COLO668 (cell line): ENCODE data around the gene CELSR2.

ENCODE experiments used
- DNase-seq: peaks from one replicate; lab custom pipeline; 2025; ENCODE audit not compliant: unreplicated experiment; lab: John Stamatoyannopoulos, UW

Gene CELSR2

DNA sequence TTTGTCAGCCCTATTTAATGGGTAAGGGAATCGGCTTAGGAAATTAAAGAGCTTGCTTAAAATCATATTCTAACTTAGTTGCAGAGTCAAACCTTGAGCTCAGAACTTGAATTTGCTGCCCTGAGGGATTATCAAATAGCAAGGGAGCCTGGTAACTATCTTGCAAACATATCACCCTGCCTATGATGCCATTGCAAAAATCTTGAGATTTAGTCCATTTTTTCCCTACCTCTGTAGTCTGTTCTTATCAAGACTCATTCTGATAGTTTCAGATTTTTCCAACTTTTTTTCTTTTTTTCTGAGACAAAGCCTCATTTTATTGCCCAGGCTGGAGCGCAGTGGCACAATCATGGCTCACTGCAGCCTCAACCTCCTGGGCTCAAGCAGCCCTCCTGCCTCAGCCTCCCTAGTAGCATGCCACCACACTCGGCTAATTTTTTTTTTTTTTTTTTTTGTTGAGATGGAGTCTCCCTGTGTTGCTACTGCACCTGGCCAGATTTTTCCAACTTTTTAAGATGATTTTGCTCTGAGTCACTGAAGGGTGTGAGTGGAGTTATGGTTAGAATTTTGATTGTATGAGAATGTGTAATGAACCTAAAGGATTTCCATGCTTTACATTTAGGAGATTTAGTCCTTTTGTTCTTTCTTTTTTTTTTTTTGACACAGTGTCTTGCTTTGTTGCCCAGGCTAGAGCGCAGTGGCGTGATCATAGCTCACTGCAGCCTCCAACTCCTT is 23.5 kb upstream of the CELSR2 start:
- no peak for DNase-seq

DNA sequence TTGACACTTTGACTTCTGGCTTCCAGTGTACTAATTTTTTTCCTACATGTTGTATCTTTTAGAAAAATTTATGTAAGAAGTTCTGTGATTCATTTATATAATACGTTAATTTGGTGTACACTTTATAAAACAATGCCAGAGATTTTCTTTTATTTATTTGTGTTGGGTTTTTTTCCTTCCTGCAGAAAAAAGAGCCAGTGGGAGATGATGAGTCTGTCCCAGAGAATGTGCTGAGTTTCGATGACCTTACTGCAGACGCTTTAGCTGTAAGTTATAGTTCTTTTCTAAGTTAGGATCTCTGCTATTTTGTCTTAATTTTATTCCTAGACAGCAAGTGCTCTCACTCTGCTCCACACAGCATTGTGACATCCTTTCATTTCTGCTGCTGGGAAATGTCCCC is 21.2 kb upstream of the CELSR2 start:
- DNase-seq = no peak

DNA sequence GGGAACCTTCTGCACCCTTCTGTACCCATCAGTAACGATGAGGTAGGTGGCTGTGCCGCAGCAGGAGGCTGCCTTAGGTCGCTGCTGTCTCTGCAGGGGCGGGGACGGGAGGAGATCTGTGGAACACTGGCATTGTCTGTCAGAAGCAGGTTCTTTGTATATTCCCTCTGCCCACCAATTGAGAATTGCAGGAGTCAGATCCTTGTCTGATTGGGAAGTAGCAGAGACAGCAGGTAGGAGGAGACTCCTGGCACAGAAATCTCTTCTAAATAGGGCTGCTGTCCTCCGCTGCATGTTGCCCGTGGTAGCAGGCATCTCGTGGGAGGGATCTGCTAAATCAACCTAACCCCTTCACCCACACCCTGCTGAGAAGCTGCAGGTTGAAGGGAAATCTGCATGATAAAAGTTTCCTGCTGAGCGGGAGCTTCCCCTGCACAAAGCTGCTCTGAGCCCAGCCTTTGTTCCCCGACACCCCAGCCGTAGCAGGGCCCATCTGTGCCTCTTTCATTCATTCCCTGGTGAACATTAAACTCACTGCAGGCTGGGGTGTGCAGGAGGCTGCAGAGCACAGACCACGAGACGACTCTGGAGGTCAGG is 19.7 kb upstream of the CELSR2 start:
- peak; percentile 53 for DNase-seq

DNA sequence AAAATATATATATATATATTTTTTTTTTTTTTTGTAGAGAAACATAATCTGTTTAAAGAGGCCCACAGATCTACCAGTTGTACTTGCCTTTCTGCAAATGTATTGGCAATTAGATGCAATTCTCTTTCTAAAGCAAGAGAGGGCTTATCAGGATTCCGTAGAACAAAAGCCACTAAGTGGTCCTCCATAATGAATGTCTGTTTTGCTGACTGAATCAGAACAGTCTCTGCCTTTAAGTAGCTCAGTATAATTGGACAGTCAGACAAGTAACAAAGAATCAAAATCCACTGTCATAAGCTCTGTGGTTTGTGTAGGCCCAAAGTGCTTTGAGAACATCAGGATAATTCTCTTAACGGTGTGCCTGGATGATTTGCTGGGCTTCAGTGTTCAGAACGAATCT is 18.3 kb upstream of the CELSR2 start:
- DNase-seq = no peak

DNA sequence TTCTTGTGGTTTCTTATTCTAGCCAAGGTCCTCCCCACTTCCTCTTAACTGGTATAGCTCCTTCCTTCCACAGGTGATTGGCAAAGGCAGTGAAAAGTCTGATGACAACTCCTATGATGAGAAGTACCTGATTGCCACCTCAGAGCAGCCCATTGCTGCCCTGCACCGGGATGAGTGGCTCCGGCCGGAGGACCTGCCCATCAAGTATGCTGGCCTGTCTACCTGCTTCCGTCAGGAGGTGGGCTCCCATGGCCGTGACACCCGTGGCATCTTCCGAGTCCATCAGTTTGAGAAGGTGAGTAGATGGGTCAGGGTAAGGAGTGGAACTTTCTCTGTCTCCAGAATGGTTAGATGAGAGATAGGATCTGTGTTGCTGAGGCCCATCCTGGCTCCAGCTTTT is 14.2 kb upstream of the CELSR2 start:
- DNase-seq = no peak

DNA sequence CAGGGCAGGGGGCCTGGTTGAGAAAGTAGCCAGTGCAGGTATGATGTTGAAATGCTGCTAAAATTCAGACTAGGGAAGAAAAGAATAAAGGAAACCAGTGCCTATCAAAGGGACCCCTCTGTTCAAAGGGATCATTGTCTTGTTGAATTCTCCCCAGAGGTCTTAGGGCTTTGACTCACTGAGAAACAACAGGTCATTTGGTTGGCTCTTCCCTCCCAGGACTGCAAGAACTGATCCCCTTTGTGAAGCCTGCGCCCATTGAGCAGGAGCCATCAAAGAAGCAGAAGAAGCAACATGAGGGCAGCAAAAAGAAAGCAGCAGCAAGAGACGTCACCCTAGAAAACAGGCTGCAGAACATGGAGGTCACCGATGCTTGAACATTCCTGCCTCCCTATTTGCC is 11.8 kb upstream of the CELSR2 start:
- no peak for DNase-seq

DNA sequence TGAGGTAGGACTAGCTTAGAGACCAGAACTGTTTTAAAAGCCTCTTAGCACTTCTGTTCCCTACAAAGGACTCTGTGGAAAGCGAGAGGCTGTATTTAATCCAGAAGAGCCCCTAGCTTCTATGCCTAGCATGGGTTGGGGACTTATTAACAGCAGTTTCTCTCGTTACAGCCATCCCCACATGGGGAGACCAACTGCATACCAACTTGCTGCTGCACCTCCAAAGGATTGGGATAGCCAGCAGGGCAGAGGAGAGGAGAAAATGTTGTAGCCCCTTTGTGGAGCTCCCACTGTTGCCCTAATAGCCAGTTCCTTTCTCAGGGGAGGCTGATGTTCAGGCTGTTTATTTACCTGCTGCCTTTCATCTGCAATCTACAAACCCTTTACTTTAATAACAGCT is 11.0 kb upstream of the CELSR2 start:
- DNase-seq = no peak

DNA sequence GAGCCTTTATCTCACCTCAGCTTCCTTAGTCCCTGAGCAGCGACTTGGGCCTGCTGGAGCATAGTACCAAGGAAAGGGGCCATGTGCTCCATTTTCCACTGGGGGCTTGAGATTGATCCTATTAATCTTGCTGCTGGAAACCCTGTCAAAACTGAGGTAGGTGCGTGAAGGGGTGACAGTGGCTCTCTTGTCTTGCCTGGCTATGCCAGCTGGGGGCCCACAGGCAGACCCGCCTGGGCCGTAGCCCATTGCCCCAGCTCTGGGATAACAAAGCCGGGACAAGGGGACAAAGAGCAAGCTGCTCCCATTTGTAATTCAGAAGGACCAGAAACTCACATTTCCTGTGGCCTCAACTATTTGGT is 10.3 kb upstream of the CELSR2 start:
- DNase-seq = no peak

DNA sequence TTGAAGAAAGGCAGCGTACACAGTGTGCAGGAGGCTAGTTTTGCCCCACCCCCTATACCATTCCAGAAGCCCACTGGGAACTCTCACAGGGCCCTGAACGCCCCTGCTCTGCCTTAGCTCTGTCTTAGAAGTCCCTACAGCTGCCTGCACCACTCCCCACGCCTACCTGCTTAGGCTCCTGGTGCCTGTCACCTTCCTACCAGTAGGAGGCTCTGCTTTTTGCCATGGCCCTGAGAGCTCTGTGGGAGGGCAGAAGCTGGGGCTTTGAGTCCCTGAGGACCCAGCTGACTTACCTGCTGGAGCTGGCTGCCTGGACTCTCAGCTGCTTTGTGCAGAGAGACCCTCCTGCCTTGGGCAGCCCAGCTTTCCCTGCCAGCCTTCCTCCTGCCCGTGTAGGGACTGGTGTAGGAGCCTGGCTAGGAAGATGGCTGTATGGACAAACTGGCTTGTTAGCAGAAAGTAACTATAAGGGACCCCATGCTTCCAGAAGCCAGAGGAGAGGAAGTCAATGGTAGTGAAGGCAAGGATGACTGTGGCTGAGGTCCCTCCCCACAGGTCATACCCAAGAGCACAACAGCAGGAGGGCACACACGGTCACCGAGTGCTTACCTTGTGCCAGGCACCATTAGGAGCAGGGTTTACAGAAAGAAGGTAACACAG is 9.8 kb upstream of the CELSR2 start:
- peak; percentile 40 for DNase-seq

DNA sequence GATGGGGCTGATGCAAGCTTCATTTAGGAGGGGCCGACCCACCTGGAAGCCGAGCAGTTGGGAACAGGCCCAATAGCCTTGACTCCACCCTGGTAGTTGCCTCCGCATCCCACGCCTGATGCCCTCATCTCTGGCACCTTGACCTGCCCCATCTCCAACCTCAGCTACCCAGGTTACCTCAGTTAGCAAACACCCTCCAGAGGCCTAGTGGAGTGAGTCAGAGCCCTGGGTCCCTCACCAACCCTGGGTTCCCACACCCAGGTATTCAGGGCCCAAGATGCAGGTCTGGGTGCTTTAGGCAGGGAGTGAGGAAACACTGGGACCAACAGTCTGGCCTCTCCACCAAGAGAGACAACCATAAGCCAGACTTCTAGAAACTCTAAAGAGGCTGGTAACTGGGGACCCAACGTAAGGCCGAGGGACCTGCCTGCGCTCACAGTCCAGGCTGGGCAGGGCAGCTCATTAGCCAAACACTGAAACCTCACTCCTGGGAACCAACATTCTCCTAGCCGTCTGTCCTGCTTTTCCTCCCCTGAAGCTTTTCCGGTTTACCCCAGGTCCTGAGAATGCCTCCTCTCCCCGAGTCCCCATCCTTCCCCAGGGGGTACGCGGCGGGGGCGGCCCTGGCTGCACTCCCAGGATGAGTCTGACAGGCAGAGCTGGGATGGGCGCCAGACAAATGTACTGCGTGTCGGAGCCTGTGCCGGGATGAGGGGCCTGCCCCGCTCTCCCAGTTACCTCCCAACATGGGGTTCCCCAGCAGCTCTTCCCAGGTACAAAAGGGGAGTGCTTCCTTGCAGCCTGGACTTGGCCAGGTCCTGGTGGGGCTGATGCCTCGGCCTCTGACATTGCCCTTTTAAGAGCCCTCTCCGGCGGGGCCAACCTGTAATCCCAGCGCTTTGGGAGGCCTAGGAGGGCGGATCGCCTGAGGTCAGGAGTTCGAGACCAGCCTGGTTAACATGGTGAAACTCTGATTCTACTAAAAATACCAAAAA is 8.9 kb upstream of the CELSR2 start:
- peak; percentile 45 for DNase-seq

DNA sequence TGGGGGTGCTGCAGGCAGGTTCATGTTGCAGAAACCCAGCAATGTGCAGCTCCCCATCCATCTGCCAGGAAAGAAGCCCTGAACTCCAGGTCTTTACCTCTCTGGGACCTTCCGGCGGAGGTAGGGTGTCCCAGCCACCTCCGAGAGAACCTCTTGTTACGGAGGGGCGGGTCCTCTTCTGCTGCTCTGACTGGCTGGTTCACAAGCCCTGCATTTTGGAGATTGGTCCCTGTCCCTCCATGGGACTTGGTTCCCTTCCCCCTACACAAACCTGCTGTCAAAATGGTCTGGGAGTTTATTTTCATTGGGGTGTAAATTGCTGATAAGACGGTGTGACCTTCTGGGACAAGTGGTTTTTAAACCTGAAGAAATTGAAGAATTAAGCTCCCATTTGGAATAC is 8.0 kb upstream of the CELSR2 start:
- no peak for DNase-seq

DNA sequence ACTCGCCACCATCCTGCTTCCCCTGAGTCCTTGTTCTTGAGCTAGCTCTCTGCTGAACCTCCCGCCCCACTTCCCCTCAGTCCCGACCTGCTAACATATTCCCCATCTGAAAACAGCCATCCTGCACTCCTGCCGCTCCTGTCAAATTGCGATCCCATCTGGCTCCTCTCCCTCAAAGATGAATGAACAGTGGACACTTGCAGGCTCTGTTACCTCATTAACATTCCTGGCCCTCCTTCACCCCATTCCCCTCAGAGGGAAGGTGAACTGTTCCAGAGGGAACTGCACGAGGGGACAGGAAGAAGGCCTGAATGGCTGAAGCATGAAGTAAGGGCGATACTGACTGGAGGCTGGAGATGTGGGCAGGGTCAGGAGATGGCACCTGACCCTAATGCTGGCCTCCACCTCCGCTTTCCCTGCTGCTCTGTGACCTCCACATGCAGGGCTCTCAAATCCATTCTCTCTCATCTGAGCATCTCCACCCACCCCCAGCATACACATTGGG is 7.4 kb upstream of the CELSR2 start:
- DNase-seq = no peak

DNA sequence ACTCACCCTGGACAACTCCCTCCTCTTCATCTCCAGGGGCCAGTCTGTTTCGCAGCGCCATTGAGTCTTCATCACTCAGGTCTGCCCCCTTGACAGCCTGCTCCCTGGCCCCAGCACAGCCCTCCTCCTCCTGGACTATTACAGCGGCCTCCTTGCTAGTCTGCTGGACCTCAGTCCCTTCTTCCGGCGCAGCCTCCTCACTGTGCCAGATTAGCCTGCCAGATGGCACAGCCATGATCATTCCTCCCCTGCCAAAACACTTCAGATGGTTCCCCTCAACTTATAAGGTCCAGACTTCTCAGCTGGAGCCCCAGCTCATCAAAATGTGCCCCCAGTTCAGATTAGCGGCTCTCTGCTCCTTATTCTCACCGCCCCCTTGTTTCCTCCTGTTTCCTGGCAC is 7.0 kb upstream of the CELSR2 start:
- no peak for DNase-seq

DNA sequence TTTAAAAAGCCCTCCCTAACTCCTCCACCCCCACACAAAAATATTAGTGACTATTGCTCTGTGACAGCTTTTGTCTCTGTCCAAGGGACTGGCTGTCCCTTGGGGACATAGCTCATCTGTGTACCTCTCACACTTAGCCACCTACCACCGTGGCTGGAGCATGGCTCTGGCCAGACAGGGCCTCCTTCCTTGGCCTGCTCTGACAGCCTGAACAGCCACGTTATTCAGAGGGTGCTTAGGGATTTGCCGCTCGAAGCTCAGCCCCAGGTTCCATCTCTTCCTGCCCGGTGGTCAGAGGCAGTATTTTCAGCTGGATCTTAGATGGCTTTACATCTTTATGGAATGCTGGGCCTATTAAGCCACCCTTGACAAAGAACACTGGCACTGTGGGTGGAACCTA is 6.1 kb upstream of the CELSR2 start:
- DNase-seq = no peak

DNA sequence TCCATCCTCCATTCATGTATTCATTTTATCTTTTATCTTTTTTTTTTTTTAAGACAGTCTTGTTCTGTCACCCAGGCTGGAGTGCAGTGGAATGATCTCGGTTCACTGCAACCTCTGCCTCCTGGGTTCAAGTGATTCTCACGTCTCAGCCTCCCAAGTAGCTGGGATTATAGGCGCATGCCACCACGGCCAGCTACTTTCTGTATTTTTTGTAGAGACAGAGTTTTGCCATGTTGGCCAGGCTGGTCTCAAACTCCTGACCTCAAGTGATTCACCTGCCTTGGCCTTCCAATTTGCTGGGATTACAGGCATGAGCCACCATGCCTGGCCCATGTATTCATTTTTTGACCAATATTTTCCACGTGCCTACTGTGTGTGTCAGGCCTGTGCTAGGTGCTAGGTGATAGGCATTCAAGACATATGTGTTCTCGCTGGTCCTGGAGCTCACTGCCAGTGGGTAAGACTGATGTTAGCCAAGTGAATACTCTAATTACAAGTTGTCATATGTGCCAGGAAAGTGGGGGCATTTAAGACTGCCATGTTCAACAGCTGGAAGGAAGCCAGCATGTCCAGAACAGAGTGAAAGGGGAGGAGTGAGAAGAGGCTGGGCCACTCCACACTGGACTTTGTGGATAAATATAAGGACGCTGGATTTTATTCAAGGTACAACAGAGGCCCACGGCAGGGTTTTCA is 5.3 kb upstream of the CELSR2 start:
- no peak for DNase-seq

DNA sequence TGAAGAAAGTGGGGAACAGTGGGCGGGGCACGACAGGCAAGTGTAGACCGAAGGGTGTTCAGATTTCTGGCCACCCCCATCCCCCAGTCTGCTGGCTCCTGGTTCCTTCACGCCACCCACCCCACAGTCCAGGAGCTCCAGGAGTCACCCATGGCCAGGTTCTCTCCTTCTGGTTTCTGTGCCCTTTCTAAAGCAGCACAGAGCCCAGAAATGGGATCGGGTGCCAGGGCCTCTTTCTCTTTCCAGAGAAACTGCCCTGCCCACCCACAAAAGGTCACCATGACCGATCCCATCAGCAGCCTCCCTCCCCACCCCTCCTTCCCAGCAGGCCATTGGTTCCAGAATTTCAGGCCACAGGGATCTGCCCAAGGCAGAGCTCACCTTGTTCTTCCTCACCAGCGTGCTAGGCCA is 3.2 kb upstream of the CELSR2 start:
- no peak for DNase-seq

DNA sequence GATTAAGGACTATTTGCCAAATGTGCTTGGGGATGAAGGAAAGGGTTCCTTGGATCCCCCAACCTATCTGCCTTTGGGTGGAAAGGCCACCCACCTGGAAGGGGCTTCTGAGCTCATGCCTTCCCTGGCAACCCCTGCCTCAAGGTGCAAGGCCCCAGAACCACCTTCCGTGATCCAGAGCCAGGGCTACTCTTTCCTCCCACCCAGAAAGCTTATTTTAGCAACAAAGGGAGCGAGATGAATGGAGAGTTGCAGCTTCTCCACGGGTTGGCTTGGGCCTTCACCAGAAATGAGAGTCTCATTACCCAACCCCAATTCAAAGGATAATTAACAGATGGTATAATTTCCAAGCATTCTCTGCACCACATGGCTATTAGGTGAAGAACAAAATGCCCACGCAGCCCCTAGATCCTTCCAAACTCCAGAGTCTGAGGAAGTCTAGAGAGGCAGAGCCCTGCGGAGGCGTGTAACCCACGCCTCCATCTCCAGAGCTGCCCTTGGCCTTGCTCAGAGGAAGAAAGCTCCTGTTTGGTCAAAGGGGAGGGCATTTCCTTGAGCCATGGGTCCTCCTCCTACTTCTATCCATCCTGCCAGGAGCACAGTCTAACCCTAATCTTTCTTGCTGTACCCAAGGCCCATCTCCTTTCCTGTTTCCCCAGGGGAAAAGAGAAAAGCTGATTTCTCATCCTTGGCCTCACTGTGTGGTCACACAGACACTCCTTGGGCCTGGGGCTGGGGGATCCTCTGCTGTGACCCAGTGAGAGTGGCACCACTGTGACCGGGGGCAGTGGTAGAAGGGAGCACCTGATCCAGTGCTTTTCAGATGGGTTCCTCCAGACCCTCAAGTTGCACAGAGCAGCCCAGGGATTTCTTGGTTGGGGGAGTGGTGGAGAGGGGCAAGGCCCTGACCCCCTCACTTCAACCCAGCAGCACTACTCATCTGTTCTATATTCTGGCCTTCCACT is 1.7 kb upstream of the CELSR2 start:
- no peak for DNase-seq

DNA sequence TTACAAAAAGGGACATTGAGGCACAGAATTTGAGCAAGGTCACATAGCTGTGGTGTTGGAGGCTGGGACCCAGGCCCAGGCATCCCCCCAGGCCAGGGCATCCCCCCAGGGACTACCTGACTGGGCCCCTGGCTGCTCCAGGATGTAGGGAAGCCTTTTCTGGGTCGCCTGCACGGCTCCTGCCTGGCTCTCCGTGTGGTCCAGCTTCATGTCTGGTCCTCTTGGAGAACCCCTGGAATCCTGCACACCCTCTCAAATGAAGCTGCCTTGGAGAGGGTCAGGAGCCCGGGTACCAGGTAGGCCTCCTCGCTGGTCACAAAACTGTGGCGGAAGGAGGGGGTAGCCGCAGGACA is 919 bp upstream of the CELSR2 start:
- no peak for DNase-seq

DNA sequence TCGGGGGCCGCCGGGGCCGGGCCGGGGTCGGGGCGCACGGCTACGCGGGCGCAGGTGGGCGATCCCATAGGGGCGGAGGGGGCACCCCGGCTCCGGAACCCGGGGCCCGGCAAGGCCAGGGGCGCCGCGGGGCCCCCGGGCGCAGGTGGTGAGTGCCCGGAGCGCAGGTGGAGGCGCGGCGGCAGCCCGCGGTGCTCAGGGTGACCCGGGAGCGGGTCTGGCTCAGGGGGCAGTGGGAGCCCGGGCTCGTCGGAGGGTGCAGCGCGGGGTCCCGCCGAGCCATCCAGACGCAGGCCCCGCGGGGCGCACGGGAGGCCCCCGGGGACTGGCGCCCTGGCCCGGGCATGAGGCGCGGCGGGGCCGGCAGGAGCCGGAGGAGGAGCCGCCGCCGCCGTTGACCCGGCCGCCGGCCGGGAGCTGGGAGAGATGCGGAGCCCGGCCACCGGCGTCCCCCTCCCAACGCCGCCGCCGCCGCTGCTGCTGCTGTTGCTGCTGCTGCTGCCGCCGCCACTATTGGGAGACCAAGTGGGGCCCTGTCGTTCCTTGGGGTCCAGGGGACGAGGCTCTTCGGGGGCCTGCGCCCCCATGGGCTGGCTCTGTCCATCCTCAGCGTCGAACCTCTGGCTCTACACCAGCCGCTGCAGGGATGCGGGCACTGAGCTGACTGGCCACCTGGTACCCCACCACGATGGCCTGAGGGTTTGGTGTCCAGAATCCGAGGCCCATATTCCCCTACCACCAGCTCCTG is 489 bp downstream of the CELSR2 start:
- peak; percentile 74 for DNase-seq
